Mesenchymal stem cell (in vitro differentiated cells and primary cell): ENCODE results near the gene NUMA1.

ENCODE experiments used
- DNase-seq: peaks from one replicate; pipeline ENCODE4 v3.0.0-alpha.2; 2013
- H2AFZ ChIP-seq: one replicate; pipeline ENCODE4 v1.6.1; 2013; ENCODE audit warnings: low read depth, mild to moderate bottlenecking, control low read depth, inconsistent platforms, low read length, moderate library complexity
- H2AK5ac ChIP-seq: 2 replicates; pipeline ENCODE4 v1.6.1; 2013; ENCODE audit warnings: low read length, moderate library complexity, mild to moderate bottlenecking, inconsistent platforms; ENCODE audit not compliant: severe bottlenecking
- H2BK120ac ChIP-seq: one replicate; pipeline ENCODE4 v1.6.1; 2013; ENCODE audit warnings: low read depth, mild to moderate bottlenecking, inconsistent platforms, low read length, moderate library complexity
- H2BK12ac ChIP-seq, 2 experiments: one replicate each; pipeline ENCODE4 v1.6.1; 2013; ENCODE audit warnings: inconsistent platforms in 2 of 2, low read length in 2 of 2, mild to moderate bottlenecking in 2 of 2, moderate library complexity in 2 of 2, control low read depth in 1 of 2
- H2BK15ac ChIP-seq: one replicate; pipeline ENCODE4 v1.6.1; 2013; ENCODE audit warnings: mild to moderate bottlenecking, low read depth, inconsistent platforms; ENCODE audit not compliant: poor library complexity, severe bottlenecking
- H2BK5ac ChIP-seq: 2 replicates; pipeline ENCODE4 v1.6.1; 2013; ENCODE audit warnings: low read depth, mild to moderate bottlenecking, low read length, control low read depth, inconsistent platforms; ENCODE audit not compliant: poor library complexity, severe bottlenecking
- H3K14ac ChIP-seq, 2 experiments: one replicate each; pipeline ENCODE4 v1.6.1; 2013; ENCODE audit warnings: inconsistent platforms in 2 of 2, low read length in 2 of 2, control low read depth in 1 of 2, mild to moderate bottlenecking in 1 of 2, moderate library complexity in 1 of 2
- H3K18ac ChIP-seq, 2 experiments: one replicate each; pipeline ENCODE4 v1.6.1; 2013; ENCODE audit warnings: inconsistent platforms in 2 of 2, low read length in 2 of 2, control low read depth in 1 of 2, low read depth in 1 of 2, mild to moderate bottlenecking in 1 of 2
- H3K23ac ChIP-seq, 2 experiments: one replicate each; pipeline ENCODE4 v1.6.1; 2013; ENCODE audit warnings: inconsistent platforms in 2 of 2, low read length in 2 of 2, mild to moderate bottlenecking in 2 of 2, moderate library complexity in 2 of 2, control low read depth in 1 of 2
- H3K27ac ChIP-seq: 2 replicates; pipeline ENCODE4 v1.5.1; 2013; ENCODE audit warnings: mild to moderate bottlenecking, moderate library complexity, low read length, control low read depth, inconsistent platforms; ENCODE audit not compliant: poor library complexity, severe bottlenecking
- H3K27me3 ChIP-seq, 2 experiments: 2 replicates each; pipeline versions ENCODE4 v1.6.1 to v1.7.0; 2013; ENCODE audit warnings: low read length in 2 of 2, mild to moderate bottlenecking in 2 of 2, moderate library complexity in 2 of 2, control low read depth in 1 of 2, inconsistent platforms in 1 of 2; ENCODE audit not compliant: control insufficient read depth in 1 of 2, insufficient read depth in 1 of 2
- H3K36me3 ChIP-seq, 2 experiments: 2 replicates each; pipeline versions ENCODE4 v1.6.1 to v1.7.0; 2013; ENCODE audit warnings: low read length in 2 of 2, control low read depth in 1 of 2, inconsistent platforms in 1 of 2, low read depth in 1 of 2, mild to moderate bottlenecking in 1 of 2; ENCODE audit not compliant: insufficient read depth in 2 of 2, control insufficient read depth in 1 of 2
- H3K4ac ChIP-seq, 2 experiments: one replicate each; pipeline ENCODE4 v1.6.1; 2013; ENCODE audit warnings: inconsistent platforms in 2 of 2, low read length in 2 of 2, mild to moderate bottlenecking in 2 of 2, moderate library complexity in 2 of 2, control low read depth in 1 of 2, low read depth in 1 of 2
- H3K4me1 ChIP-seq: 2 replicates; pipeline ENCODE4 v1.6.1; 2013; ENCODE audit warnings: low read depth, low read length, control low read depth; ENCODE audit not compliant: control insufficient read depth, insufficient read depth
- H3K4me2 ChIP-seq: 2 replicates; pipeline ENCODE4 v1.6.1; 2013; ENCODE audit warnings: low read length, mild to moderate bottlenecking, inconsistent platforms; ENCODE audit not compliant: poor library complexity, severe bottlenecking
- H3K4me3 ChIP-seq, 2 experiments: 2 replicates each; pipeline versions ENCODE4 v1.5.1 to v1.7.0; 2013; ENCODE audit warnings: low read length in 2 of 2, mild to moderate bottlenecking in 2 of 2, control low read depth in 1 of 2, low read depth in 1 of 2; ENCODE audit not compliant: insufficient read depth in 1 of 2
- H3K79me1 ChIP-seq: replicated peaks from 2 replicates; pipeline ENCODE4 v1.6.1; 2013; ENCODE audit warnings: mild to moderate bottlenecking, control low read depth, low read length, inconsistent platforms; ENCODE audit not compliant: poor library complexity, severe bottlenecking
- H3K9ac ChIP-seq: 2 replicates; pipeline ENCODE4 v1.7.0; 2013; ENCODE audit warnings: mild to moderate bottlenecking, low read length, moderate library complexity
- H3K9me3 ChIP-seq: 2 replicates; pipeline ENCODE4 v1.7.0; 2013; ENCODE audit warnings: mild to moderate bottlenecking, low read length; ENCODE audit not compliant: control insufficient read depth
- H4K8ac ChIP-seq: one replicate; pipeline ENCODE4 v1.6.1; 2013; ENCODE audit warnings: inconsistent platforms, mild to moderate bottlenecking, low read length, moderate library complexity
- H4K91ac ChIP-seq: one replicate; pipeline ENCODE4 v1.6.1; 2013; ENCODE audit warnings: mild to moderate bottlenecking, low read length, inconsistent platforms
- WGBS: methylation state at CpG from one replicate; pipeline ENCODE4 v1.1.7; 2013; ENCODE audit warnings: mixed read lengths; 5-methylcytosine and 5-hydroxymethylcytosine counted together

The NUMA1 gene

DNA sequence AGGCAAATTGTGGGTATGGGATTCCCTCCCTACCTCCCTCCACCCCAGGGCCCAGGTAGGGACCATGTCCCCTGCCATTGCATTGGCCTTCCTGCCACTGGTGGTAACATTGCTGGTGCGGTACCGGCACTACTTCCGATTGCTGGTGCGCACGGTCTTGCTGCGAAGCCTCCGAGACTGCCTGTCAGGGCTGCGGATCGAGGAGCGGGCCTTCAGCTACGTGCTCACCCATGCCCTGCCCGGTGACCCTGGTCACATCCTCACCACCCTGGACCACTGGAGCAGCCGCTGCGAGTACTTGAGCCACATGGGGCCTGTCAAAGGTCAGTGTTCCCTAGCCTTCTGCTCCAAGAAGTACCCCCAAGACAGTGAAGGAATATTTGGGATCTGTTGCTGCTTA lies 25.5 kb upstream of the NUMA1 start, which contains the start of gene TOMT:
Gene TOMT (plus strand): TSS at position 37 of the 400 bp plus-strand sequence. CDS start 28 bp downstream, at position 65.
- Histone ChIP-seq H3K36me3 (peaks cover 18 to 29% of the 10 kb centered on the region in 2 experiments), H2BK12ac (peak within 1 kb of the TSS in 1 of 2 experiments; percentile 20), H3K23ac (no peak within 1 kb of the TSS), H3K9me3 (no peaks in the 10 kb centered on the region), H4K91ac (peak within 1 kb of the TSS; percentile 64), H3K14ac (no peak within 1 kb of the TSS), H3K4ac (no peak within 1 kb of the TSS), H3K4me3 (no peak within 1 kb of the TSS), H2BK120ac (no peak within 1 kb of the TSS), H2BK15ac (no peak within 1 kb of the TSS), H4K8ac (no peak within 1 kb of the TSS), H3K9ac (no peak within 1 kb of the TSS), H3K18ac (no peak within 1 kb of the TSS), H3K27me3 (no peaks in the 10 kb centered on the region), H3K79me1 (peaks cover 3% of the 10 kb centered on the region), H3K4me1 (peaks cover 9% of the 10 kb centered on the region), H3K27ac (no peak within 1 kb of the TSS), H2AK5ac (no peak within 1 kb of the TSS), H2AFZ (no peak within 1 kb of the TSS), H2BK5ac (no peak within 1 kb of the TSS), H3K4me2 (no peak within 1 kb of the TSS)
- WGBS = 94% methylated on average over 14 of the region's 14 CpGs
- no peak for DNase-seq

DNA sequence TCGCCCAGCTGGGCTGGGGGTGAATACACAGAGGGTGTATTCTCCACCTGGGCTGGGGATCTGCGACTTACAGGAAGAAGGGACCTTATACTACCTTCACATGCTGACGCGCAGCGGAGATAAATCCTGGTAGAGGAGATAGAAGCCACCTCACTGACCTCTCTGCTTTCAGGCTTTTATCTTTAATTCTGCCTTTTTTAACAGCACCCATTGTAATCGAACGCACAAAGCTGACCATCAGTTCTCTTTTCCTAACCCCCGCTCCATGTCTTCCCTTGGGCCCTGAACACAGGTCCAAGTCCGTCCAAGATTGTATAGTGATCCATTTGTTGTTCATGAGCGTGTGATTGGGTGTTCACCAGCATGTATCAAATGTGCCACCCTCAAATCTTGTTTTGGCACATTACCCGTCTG lies 23.4 kb upstream of the NUMA1 start:
- peak overlapping the region; percentile 99 for H4K8ac ChIP-seq
- no peak overlapping the region for H2BK5ac ChIP-seq
- no peak overlapping the region for H3K23ac ChIP-seq
- WGBS = 95% methylated on average over 11 of the region's 11 CpGs
- H3K14ac ChIP-seq = no peak overlapping the region
- no peaks in the 10 kb centered on the region for H3K9me3 ChIP-seq
- peak overlapping the region; percentile 79 for H4K91ac ChIP-seq
- H3K27me3 ChIP-seq = no peaks in the 10 kb centered on the region
- peak overlapping the region; percentile 4 to 11 for H2BK12ac ChIP-seq
- H3K36me3 ChIP-seq = peaks cover 22 to 24% of the 10 kb centered on the region in 2 experiments
- H3K18ac ChIP-seq = peak overlapping the region; percentile 91 to 95
- peaks cover 19% of the 10 kb centered on the region for H3K79me1 ChIP-seq
- peaks cover 11% of the 10 kb centered on the region for H3K4me1 ChIP-seq
- no peak for DNase-seq
- H3K4me2 ChIP-seq = no peak overlapping the region
- peak overlapping the region in 1 of 2 experiments; percentile 57 for H3K4me3 ChIP-seq
- peak overlapping the region; percentile 69 for H2BK120ac ChIP-seq
- peak overlapping the region; percentile 79 for H2AFZ ChIP-seq
- H3K27ac ChIP-seq = peak overlapping the region; percentile 60
- peak overlapping the region; percentile 78 for H3K9ac ChIP-seq
- peak overlapping the region; percentile 15 for H2BK15ac ChIP-seq
- H2AK5ac ChIP-seq = peak overlapping the region; percentile 84
- peak overlapping the region; percentile 49 to 98 for H3K4ac ChIP-seq

DNA sequence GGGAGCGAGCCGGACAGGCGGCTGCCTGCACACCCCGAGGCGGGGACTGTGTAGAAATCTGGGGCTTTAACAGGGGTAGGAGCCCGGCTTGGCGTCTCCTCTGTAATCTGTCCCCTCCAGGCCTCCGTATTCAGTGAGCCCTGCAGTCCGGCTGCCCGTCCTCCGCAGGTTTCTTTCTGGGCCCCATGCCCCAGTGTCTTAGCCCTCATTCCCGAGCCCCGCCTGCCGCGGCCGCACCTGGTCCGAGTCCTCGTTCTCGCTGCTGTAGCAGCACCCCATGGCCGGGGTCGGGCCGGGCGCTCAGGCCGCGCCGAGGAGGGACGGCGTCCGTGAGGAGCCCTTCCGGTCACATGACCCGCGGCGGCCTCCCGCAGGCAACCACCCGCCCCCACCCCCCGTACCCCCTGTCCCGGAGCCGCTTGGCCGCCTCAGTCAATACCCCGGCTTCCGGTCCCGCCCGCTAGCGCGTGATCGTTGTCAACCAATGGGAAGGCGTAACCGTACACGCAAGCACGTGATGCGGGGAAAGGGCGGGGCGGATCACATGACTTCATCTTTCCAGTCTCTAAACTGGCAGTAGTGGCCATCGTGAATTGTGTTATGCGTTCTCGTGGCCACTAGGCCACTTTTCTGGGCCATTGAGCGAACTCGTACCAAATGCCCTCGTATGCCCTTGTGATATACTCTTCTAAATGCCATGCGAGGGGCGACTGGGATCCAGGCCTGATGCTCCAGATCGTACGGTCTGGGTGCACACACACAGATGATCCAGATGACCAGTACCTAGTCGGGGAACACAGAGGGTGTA lies 22.8 kb upstream of the NUMA1 start, which contains the start of gene LAMTOR1:
Gene LAMTOR1 (minus strand): TSS at position 352 of the 808 bp plus-strand sequence. CDS start 73 bp downstream, at position 279.
- peak within 1 kb of the TSS; percentile 69 for H2BK120ac ChIP-seq
- H3K4me1 ChIP-seq = peaks cover 11% of the 10 kb centered on the region
- peak within 1 kb of the TSS; percentile 99 for H4K8ac ChIP-seq
- H2AFZ ChIP-seq = peak within 1 kb of the TSS; percentile 79
- H3K4ac ChIP-seq = peak within 1 kb of the TSS; percentile 92 to 98
- peaks cover 25% of the 10 kb centered on the region for H3K79me1 ChIP-seq
- H2BK15ac ChIP-seq = peak within 1 kb of the TSS; percentile 68
- no peaks in the 10 kb centered on the region for H3K27me3 ChIP-seq
- H3K23ac ChIP-seq = peak within 1 kb of the TSS; percentile 43 to 54
- H2AK5ac ChIP-seq = peak within 1 kb of the TSS; percentile 84
- H3K9me3 ChIP-seq = no peaks in the 10 kb centered on the region
- peaks cover 23 to 30% of the 10 kb centered on the region in 2 experiments for H3K36me3 ChIP-seq
- peak within 1 kb of the TSS; percentile 95 for H3K27ac ChIP-seq
- peak within 1 kb of the TSS; percentile 99 for H3K9ac ChIP-seq
- peak within 1 kb of the TSS; percentile 78 for H3K4me2 ChIP-seq
- 7% methylated on average over 60 of the region's 64 CpGs for whole genome bisulfite sequencing
- H2BK12ac ChIP-seq = peak within 1 kb of the TSS; percentile 11 to 15
- peak within 1 kb of the TSS in 1 of 2 experiments; percentile 94 for H3K14ac ChIP-seq
- peak within 1 kb of the TSS; percentile 85 to 88 for H3K4me3 ChIP-seq
- peak within 1 kb of the TSS; percentile 95 to 98 for H3K18ac ChIP-seq
- H4K91ac ChIP-seq = peak within 1 kb of the TSS; percentile 94
- H2BK5ac ChIP-seq = peak within 1 kb of the TSS; percentile 90
- peak; percentile 99 for DNase-seq

DNA sequence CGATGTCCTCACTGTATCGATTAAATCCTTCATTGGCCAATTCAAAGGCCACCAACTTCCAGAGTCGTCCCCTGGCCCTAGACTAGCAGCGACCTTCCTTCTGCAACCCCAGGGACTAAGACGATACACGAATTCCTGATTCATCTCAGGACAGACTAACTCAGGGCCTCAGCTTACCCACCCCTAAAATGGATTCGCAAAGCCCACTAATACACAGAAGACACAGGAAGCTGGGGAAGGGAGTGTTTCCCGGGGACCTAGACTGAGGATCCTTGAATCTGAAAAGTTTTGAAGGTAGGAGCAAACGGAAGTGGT lies 22.2 kb upstream of the NUMA1 start:
- Histone ChIP-seq H2BK120ac (peak overlapping the region; percentile 62), H2AFZ (no peak overlapping the region), H4K91ac (peak overlapping the region; percentile 94), H3K4me3 (peak overlapping the region; percentile 85 to 88), H2BK5ac (peak overlapping the region; percentile 90), H3K9ac (peak overlapping the region; percentile 99), H2BK12ac (no peak overlapping the region), H3K4me2 (peak overlapping the region; percentile 78), H4K8ac (peak overlapping the region; percentile 99), H3K36me3 (peaks cover 23 to 36% of the 10 kb centered on the region in 2 experiments), H3K18ac (peak overlapping the region; percentile 95 to 98), H2AK5ac (peak overlapping the region; percentile 23), H3K79me1 (peaks cover 30% of the 10 kb centered on the region), H3K4me1 (peaks cover 11% of the 10 kb centered on the region), H3K27ac (peak overlapping the region; percentile 95), H3K23ac (peak overlapping the region in 1 of 2 experiments; percentile 43), H3K9me3 (no peaks in the 10 kb centered on the region), H3K27me3 (no peaks in the 10 kb centered on the region), H3K14ac (peak overlapping the region in 1 of 2 experiments; percentile 94), H3K4ac (peak overlapping the region; percentile 92 to 97), H2BK15ac (peak overlapping the region; percentile 68)
- DNase-seq = no peak
- WGBS = 4% methylated on average over 6 of the region's 9 CpGs
